Cortex of kidney (tissue), 1 donor: ENCODE data around the gene PYGO2.

Source experiments
- DNase-seq: peaks from one replicate; lab custom pipeline; 2025; lab: John Stamatoyannopoulos, UW

PYGO2 gene

GRCh38 chr1:154960446-154961136 lies 991 bp downstream of the PYGO2 start:
- no peak for DNase-seq

- no peak for DNase-seq
Measured at GRCh38 chr1:154959426-154959780, 2.2 kb downstream of the PYGO2 start.

- DNase-seq: no peak
Measured at GRCh38 chr1:154958681-154959425, 2.7 kb downstream of the PYGO2 start.

GRCh38 chr1:154958036-154958435 lies 3.5 kb downstream of the PYGO2 start:
- DNase-seq: no peak

- no peak for DNase-seq
Measured at GRCh38 chr1:154957091-154957657, 4.4 kb downstream of the PYGO2 start.

- no peak for DNase-seq
Measured at GRCh38 chr1:154956544-154956941, 5.0 kb downstream of the PYGO2 start.

GRCh38 chr1:154955718-154956543 lies 5.7 kb downstream of the PYGO2 start, which contains the start of gene PBXIP1:
PBXIP1 (minus strand) TSS chr1:154956099; CDS start chr1:154953721, 2,378 bp downstream.
- no peak for DNase-seq

GRCh38 chr1:154955039-154955717 lies 6.4 kb downstream of the PYGO2 start:
- no peak for DNase-seq

GRCh38 chr1:154954541-154954940 lies 7.0 kb downstream of the PYGO2 start:
- no peak for DNase-seq

GRCh38 chr1:154953611-154954038 lies 8.0 kb downstream of the PYGO2 start:
- DNase-seq: no peak

- DNase-seq: no peak
Measured at GRCh38 chr1:154952664-154953063, 8.9 kb downstream of the PYGO2 start.

GRCh38 chr1:154951901-154952657 lies 9.5 kb downstream of the PYGO2 start:
- DNase-seq: no peak

GRCh38 chr1:154948079-154948478 lies 13.5 kb downstream of the PYGO2 start:
- DNase-seq: no peak

GRCh38 chr1:154945962-154946850 lies 15.4 kb downstream of the PYGO2 start:
- no peak for DNase-seq

GRCh38 chr1:154945160-154945961 lies 16.2 kb downstream of the PYGO2 start:
- no peak for DNase-seq

- no peak for DNase-seq
Measured at GRCh38 chr1:154944401-154945159, 17.0 kb downstream of the PYGO2 start.

GRCh38 chr1:154943649-154944400 lies 17.8 kb downstream of the PYGO2 start:
- DNase-seq: no peak
